GM19351 (cell line): ENCODE data around the gene LUZP2.

Experiments used
- ATAC-seq: cut with Tn5 transposase; IDR thresholded peaks from one replicate; pipeline ENCODE4 v1.9.1; 2021; ENCODE audit warnings: mild to moderate bottlenecking, moderate library complexity; ENCODE audit not compliant: unreplicated experiment

Gene LUZP2

DNA sequence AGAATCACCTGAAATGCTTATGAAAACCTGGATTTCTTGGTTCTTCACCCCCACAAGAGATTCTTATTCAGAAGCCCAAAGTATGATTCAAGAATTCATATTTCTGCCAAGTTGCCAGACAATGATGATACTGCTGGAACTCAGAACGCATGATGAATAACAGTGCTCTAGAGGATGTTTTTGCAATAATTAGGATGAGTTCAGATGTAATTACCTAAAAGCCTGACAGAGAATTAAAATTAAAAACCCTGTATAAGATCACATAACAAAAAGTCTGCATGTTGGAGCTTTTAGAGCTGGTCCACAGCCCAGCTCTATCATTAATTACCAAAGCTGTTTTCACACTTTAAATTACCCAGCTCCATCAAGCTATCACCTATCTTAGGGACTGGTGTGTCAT, 211.8 kb downstream of the LUZP2 start:
- no peak for ATAC-seq

DNA sequence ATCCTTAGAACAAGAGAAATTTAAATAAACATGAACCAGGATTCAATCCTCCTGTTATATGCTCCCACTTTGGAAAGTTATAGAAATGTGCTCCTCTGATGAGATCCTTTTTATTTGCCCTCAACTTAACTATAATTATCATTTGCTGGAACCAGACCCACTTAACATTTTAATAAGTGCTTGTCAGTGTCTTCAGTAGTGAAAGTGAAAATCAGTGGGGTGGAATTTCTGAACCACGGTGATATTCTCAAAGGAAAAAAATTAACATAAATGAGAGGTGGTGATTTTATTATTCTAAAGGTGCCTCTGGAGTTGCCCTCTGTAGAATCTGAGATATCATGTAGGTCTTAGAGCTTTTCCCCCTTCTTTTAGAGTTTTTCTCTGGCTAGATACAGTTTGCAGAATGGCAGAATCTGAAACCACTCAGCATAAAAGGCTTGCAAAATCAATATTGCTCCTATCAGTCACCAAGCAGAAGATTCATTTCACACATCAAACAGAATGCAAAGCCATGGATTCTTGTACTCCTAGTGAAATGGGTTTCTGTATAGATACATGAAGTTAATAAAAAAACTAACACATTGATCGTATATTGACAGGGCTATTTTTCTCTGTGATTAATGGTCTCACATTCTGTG, 213.2 kb downstream of the LUZP2 start:
- ATAC-seq: no peak

DNA sequence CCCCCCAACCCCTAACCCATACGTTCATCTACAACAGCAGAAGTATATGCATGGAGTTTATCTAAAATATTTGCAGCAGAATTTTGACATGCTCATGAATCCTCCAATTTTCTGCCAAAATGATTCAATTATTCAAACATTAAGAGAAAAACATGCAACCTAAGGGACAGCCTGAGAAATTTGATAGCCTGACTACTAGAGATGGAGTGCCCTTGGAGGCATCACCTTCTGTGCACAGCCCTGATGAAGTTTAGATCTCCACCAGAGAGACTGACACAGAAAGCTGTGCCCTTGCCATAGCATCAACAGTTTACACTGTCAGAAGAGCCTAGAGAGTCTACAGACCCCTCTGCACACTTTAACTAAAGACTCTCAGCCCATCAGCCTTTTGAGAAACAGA, 217.7 kb downstream of the LUZP2 start:
- ATAC-seq: no peak

DNA sequence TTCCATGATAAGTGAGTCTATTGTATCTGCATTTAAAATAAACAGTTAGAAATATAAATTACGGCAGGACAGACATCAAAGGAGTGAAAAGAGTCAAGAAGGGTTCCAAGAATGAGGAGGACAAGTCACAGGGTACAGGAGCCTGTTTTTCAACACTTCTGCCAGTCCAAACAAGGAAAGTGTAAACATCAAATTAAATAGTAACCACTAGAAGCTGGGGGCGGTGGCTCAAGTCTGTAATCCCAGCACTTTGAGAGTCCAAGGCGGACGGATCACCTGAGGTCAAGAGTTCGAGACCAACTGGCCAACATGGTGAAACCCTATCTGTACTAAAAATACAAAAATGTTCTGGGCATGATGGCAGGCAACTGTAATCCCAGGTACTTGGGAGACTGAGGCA, 219.6 kb downstream of the LUZP2 start:
- ATAC-seq: no peak

DNA sequence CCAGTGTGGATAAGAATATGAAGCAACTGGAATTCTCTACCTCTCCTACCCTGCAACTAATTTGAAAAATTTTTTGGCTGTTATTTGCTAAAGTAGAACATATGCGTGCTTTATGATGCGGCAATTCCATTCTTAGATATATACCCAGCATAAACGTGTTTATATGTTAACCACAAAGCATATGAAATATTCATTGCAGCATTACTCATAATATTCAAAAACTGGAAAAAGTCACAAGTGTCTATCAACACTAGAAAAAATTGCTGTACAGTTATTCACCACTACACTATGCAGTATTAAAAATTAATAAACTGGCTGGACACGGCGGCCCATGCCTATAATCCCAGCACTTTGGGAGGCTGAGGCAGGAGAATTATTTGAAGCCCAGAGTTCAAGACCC, 226.4 kb downstream of the LUZP2 start:
- no peak for ATAC-seq

DNA sequence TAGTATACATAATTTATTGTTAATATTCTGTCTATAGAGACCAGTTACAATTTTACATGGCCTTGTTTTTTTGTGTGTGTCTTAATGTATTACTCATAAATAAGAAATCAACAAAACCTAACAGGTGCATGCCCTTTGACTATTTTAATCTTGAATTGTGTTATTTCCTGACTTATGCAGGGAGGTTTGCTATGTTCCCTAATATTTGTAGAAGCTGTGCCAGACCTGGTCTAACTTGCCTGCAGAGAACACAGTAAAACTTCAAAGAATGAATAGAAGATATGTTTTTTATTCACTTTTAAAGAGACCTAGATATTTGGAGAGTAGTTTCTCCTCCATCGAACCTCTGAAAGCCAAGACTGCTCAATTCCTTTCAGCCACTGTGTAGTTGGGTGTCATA, 234.7 kb downstream of the LUZP2 start:
- ATAC-seq: no peak

DNA sequence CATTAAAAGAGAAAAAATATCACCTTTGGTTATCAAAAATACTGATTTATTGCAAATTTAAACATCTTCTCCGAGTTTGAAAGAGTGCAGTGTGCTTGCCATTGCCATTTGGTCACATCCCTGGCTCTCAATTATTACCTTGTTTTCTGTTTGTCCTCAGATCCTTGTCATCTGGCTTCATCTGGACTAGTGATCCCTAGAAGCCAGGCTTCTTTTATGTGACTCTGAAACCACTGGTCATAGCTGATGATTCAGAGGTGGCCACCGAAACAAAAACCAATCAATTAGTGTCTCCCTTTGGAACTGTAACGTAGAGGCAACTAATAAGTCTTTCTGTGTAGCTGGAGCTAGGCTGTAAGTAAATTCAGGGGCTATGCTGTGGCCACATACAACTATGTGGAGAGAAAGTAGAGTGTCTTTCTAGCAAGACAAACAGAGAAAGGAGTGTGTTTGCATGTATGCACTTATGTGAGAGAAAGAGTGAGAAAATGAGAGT, 237.9 kb downstream of the LUZP2 start:
- no peak for ATAC-seq

DNA sequence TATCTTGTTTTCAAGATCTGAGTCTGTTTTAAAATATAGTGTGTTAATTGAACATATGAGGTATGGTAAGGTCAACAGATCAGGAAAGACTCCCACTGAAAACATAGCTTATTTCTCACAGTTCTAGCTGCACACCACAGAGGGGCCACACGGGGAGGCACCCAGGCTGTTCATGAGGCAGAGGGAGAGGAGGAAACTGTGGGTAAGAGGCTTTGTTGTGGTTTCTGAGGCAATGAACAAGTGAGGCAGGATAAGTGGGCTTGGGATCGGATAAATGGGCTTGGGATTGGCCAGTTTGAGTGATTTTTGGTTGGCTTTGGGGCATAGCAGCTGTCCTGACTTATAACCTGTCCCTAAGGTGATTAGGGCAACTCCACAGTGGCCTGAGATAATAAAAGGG, 242.1 kb downstream of the LUZP2 start:
- no peak for ATAC-seq

DNA sequence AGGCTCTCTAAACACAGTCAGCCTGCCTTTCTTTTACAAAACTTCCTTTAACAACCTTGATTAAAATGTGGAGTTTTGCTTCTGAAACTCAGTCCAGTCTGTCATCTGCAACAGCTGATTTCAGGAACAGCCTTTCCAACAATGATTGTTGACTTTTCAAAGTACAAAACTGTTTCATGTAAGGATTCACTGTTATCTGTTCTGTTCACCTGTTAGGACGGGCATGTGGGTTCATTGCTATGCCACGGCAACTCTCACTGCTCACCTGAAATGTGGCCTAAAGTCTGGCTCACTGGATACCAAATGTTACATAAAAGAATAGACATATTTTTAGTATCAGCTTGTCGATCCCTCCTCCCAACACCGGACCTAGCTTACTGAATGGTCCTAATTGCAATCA, 242.8 kb downstream of the LUZP2 start:
- no peak for ATAC-seq

DNA sequence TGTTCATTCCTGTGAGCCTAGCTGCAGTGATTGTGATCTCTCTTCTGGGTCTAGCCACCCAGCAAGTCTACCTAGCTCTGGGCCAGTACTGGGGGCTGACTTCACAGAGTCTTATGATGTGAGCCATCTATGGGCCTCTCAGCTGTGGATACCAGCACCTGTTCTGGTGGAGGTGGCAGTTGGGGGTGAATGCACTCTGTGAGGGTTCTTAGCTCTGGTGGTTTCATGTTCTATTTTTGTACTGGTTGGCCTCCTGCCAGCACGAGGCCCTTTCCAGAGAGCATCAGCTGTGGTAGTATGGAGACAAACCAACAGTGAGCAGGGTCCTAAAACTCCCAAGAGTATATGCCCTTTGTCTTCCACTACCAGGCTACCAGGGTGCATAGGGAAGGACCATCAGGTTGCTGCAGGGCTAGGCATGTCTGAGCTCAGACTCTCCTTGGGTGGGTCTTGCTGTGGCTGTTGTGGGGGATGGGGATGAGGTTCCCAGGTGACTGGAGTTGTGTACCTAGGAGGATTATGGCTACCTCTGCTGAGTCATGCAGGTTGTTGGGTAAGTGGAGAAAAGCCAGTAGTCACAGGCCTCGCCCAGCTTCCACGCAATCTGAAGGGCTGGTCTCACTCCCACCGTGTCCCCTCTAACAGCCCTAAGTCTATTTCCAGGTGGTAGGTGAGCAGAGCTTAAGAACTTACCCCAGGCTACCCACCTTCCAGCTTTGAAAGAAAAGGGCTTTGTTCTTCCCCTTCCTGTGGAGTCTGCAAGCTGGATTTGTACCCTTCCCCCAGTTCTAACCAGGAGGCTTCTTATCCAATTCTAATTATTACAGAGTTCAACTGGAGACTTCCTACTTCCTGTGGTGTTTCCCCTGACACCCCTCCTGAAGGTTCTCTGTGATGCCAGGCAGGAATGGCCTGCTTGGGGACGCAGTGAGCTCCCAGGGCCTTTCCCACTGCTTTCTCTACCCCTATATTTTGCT, 250.7 kb downstream of the LUZP2 start:
- no peak for ATAC-seq

DNA sequence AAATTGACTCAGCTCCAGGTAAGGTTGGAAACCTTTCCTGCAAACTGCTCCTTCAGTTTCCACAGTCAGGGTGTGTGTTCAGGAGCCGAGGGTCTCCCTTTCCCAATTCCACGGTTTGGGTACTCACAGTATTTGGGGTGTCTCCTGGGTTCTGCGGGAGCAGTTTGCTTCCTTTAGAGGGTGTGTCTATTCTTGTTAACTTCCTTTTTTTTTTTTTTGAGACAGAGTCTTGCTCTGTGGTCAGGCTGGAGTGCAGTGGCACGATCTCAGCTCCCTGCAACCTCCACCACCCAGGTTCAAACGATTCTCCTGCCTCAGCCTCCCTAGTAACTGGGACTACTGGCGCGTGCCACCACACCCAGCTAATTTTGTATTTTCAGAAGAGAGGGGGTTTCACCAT, 251.4 kb downstream of the LUZP2 start:
- no peak for ATAC-seq

DNA sequence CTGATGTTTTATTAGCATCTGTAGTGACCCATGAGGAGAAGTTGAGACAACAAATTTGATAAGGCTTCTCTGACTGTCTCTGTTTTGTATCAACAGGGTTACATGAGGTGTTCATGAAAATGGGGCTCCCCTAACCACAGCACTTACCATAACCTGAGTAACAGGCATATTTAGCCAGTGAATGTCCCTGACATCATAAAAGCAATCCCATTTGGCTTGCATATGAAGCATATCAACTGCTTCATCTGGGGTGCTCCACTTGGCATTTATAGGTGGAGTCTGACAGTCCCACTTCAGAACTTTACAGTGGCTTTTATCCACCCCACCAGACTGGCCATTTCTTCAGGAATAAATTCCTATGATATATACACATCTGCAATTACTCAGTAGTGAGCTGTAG, 257.6 kb downstream of the LUZP2 start:
- no peak for ATAC-seq

DNA sequence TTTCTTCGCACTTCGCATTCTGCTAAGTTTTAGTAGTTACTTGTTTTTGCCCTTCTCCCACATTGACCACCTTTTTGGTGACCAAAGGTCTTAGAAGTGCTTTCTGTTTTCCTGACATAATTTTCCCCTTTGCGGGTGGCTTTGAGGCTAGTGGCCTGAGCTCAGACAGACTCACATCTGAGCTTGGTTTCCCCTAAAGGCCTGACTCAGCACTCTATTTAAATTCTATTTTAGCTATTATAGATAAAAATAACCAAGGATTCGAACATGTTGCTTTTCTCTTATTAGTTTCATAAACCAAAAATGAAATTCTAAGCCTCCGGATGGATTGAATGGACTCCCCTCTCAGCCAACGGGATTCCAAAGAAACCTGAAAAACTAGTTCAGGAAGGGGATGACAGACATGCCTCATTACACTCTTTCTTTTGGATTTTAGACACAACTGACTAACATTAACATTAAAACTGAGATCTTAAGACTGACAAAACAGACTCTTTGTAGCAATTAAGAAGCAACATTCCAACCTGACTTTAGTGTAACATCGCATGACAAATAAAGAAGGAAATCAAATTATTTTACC, 258.5 kb downstream of the LUZP2 start:
- ATAC-seq: no peak

DNA sequence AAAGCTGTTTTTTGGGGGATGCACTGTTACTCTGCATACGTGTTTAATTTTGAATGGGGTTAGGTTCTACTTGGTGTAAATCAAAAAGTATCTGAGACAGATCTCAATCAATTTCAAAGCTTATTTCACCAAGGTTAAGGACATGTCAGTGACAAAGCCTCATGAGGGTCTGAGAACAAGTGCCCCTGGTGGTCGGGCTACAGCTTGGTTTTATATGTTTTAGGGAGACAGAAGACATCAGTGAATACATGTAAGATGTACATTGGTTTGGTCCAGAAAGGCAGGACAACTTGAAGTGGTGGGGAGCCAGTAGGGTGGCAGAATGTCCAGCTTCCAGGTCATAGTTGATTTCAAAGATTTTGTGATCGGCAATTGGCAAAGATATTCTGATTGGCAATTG, 262.9 kb downstream of the LUZP2 start:
- ATAC-seq: no peak

DNA sequence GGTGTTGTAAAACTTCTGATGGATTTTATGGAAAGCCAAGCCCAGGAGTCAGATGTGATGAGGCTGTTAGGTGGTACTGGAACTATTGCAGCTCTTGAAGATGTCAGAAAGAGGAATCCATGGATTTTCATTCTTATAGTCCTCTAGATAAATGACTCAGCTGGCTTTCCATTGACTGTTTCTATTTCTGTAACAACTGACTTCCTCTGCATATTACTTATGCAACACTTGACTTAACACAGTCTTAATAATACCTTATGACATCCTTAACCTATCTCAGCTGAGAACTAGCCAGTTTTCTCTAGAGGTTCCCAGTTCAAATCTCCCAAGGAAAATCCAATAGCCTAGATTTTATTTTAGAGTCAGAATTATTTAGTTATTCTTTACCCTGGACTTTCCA, 263.8 kb downstream of the LUZP2 start:
- ATAC-seq: no peak

DNA sequence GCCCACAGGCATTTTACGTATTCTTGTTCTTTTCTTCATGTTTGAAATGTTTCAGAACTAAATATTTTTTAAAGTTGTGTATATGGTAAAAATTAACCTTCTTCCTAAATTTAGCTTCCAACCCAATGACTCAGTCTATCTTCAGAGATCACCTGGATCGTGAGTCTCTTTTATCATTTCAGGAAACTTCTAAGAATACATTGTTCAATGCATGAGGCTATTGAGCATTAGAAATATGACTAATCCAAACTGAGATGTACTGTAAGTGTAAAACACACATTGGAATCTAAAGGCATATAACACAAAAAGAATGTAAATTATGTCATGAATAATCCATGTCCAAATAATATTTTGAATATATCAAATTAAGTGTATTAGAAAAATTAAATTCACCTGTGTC, 265.2 kb downstream of the LUZP2 start:
- no peak for ATAC-seq

DNA sequence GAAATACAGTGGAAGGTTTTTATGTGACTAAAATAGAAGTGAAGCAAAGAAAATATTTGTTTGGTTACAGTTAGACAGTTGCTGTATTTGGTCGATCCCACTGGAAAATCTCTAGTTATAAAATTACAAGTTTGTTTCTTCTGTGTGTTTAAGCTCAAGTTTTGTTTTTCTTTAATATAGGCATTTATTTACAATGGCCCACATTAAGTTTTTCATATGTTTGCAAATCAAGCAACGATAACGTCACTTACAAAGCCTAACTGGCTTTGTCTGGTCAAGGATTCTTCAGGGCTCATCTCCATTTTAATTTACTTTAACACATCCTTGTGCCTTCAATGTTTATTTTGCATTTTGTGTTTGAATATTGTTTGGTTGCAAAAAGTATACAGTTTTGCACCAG, 270.6 kb downstream of the LUZP2 start:
- ATAC-seq: no peak

DNA sequence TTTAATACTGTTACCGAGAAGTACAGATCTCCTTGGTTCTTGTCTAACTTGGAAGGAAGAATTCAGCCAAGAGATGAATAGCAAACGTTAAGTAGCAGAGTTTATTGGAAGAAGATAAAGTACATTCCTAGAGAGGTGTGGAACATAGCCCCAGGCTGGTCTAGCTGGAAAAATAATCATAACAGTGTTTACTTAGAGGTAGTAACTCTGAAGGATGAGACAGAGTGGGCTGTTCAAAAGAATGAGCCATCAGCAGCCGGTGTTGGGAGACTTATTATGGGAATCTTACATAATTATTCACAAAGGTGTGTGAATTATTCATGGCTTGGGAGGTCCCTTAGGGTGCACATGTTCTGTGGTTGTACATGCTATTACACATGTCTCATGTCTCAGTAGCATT, 276.5 kb downstream of the LUZP2 start:
- no peak for ATAC-seq

DNA sequence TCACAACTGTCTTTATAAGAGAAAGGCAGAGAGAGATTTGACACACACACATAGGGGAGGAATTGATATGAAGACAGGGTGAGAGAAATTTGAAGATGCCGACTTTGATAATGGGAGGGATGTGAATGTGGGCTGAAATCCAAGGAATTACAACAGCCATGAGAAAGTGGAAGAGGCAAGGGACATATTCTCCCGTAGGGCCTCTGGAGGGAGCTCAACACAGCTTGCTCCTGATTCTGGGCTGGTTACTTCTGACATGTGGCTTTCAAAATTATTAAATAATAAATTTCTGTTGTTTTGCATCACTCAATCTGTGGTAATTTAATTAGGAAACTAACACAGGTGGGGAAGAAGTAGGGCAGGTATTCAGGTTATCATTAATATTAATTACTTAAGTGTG, 282.9 kb downstream of the LUZP2 start:
- ATAC-seq: no peak

DNA sequence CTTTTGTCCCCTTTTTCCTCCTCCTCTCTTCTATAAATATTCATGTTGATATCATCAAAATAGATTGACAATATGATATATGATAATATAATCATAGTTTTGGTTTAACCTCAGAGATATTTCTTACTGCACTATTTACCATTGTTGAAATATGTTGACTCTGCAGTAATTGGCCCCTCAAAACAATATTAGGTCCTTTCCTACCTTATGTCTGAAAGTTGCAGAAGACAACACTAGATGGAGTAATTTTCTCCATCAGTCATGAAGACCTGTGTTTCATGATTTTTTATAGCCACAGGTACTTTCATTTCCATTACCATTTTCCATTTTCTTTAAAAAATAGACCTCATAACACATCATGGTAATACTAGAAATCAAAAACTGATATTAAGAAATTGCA, 284.4 kb downstream of the LUZP2 start:
- ATAC-seq: no peak

DNA sequence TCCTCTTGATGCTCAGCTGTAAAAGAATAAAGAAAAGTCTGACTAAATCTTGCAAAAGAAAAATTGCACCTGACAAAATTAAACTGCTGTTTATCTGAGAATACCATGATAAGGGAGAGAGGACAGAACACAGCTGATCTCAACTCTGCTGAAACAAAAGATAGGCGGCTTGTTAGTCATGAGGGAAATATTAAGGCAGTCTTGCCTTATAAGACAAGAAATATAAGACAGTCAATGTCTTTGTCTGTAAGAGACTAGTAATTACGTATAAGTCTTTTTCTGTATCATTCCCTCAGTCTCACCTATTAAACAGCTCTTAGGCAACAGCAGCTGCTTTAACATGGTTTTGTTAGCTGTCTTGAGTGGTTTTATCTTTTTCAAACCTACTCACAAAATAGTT, 296.6 kb downstream of the LUZP2 start:
- no peak for ATAC-seq

DNA sequence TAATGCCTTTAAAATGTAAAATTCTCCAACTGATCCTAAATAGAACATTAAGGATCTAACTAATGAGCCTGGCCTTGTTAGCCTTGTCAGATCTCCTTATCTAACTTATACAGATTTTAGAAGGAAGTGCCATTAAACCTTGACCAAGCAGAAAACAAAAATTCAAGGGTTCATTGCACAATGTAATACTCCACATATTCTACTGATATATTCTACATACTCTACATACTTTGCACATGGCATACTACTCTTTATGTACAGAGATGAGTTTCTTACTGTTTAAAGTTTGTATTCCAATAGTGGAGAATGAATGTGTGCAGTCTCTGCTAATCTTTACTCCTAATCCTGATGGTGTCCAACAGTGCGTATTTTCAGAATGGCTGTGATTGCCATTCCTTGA, 297.2 kb downstream of the LUZP2 start:
- ATAC-seq: no peak
